ENCODE measurements around the gene TBL1X. TPM values are rescaled to one million over a fixed set of nuclear protein-coding genes. Genes with fewer than 3 reads are reported as not detected.
"Not testable (repeated sequence)": the region's sequence is repeated elsewhere in the genome, so short reads cannot be mapped to it uniquely, and the experiment has no call there.

TBL1X gene
- total and polyA plus RNA-seq, 2 donors (not counting 3 experiments of a cell fraction or from before 2014, with no cell fraction given), result 8.7 to 25.3 TPM

DNA sequence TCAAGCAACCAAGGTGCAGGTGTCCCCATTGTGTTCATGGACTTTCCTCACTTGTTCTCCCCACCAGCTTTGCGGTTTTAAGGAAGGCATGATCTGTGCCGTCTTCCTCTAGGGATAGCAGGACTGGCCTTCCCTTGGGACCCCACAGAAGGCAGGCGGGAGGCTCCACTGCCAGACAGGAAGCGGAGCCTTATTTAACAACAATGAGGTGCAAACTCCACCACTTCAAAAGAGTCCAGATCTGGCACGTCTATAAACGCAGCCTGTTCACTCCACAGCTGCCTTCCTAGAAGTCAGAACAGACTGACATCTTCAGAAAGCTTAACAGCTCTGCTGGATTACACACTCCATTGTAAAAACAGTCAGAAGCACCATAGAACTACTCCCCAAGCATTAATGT is 302.5 kb downstream of the TBL1X start:
- intact Hi-C loops (cut with micrococcal nuclease) (no loop called here), dilution Hi-C loops (cut with MboI; ENCODE audit: extremely low pct_ligation_motif_present, low sequenced_read_pairs) (no loop called here)
- no peaks in the 10 kb centered on the region for H3K27me3 ChIP-seq (ENCODE audit: control insufficient read depth in 2 of 2, insufficient read depth in 2 of 2, low read length in 2 of 2)
- DNase-seq (ENCODE audit: low read depth, low spot score) (peak; percentile 43), FAIRE-seq (peak; percentile 86)
- peak overlapping the region; percentile 72 for H2AFZ ChIP-seq (ENCODE audit: low read depth, low read length)
- H3K9me3 ChIP-seq (replicated peaks; ENCODE audit: control insufficient read depth, insufficient read depth, low read length), result no peaks in the 10 kb centered on the region
- no peaks in the 10 kb centered on the region for H3K9me1 ChIP-seq (replicated peaks; ENCODE audit: control insufficient read depth, extremely low read depth, insufficient read depth, low read length)
- H3K4me3 ChIP-seq (replicated peaks in 1 of 3; ENCODE audit: insufficient read depth in 1 of 3, low read depth in 1 of 3, low read length in 3 of 3), result no peak overlapping the region
- H3K27ac ChIP-seq (ENCODE audit: insufficient read depth, low read depth, low read length), result no peak overlapping the region
- no peak overlapping the region for H3K9ac ChIP-seq (replicated peaks; ENCODE audit: extremely low read depth, insufficient read depth, low read length)
- no peaks in the 10 kb centered on the region for H3K36me3 ChIP-seq (ENCODE audit: control insufficient read depth in 2 of 2, extremely low read depth in 1 of 2, insufficient read depth in 2 of 2, low read length in 2 of 2)
- ChIA-PET CTCF (interaction anchor here (1.4 kb wide), 1 partner anchor 22 kb away, joined by 3 read pairs; no protein-coding TSS in a partner anchor), POLR2A (no interaction called here)
- no peaks in the 10 kb centered on the region for H4K20me1 ChIP-seq (replicated peaks; ENCODE audit: control insufficient read depth, extremely low read depth, insufficient read depth, low read length)
- peaks cover 25% of the 10 kb centered on the region for H3K4me1 ChIP-seq (ENCODE audit: control insufficient read depth, extremely low read depth, insufficient read depth, low read length)
- BruUV-seq (replicated peaks), result no TSS peak
- TF ChIP-seq FOS (IDR thresholded peaks at IDR 0.05; ENCODE audit: borderline replicate concordance, insufficient read depth, low read length) (no peak), POLR2A (IDR thresholded peaks at IDR 0.05; ENCODE audit: low read depth, low read length) (no peak), EZH2 (IDR thresholded peaks at IDR 0.05; ENCODE audit: borderline replicate concordance, low read depth, low read length, severe bottlenecking) (no peak)
- TF ChIP-seq, protein P1, sequence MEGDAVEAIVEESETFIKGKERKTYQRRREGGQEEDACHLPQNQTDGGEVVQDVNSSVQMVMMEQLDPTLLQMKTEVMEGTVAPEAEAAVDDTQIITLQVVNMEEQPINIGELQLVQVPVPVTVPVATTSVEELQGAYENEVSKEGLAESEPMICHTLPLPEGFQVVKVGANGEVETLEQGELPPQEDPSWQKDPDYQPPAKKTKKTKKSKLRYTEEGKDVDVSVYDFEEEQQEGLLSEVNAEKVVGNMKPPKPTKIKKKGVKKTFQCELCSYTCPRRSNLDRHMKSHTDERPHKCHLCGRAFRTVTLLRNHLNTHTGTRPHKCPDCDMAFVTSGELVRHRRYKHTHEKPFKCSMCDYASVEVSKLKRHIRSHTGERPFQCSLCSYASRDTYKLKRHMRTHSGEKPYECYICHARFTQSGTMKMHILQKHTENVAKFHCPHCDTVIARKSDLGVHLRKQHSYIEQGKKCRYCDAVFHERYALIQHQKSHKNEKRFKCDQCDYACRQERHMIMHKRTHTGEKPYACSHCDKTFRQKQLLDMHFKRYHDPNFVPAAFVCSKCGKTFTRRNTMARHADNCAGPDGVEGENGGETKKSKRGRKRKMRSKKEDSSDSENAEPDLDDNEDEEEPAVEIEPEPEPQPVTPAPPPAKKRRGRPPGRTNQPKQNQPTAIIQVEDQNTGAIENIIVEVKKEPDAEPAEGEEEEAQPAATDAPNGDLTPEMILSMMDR (IDR thresholded peaks at IDR 0.05; ENCODE audit: extremely low read depth in 1 of 2, insufficient read depth in 1 of 2, low read depth in 1 of 2, low read length in 2 of 2), result no peak
- H3K79me2 ChIP-seq (ENCODE audit: control insufficient read depth, insufficient read depth, low read length), result no peaks in the 10 kb centered on the region
- H3K4me2 ChIP-seq (ENCODE audit: insufficient read depth, low read length), result no peak overlapping the region

DNA sequence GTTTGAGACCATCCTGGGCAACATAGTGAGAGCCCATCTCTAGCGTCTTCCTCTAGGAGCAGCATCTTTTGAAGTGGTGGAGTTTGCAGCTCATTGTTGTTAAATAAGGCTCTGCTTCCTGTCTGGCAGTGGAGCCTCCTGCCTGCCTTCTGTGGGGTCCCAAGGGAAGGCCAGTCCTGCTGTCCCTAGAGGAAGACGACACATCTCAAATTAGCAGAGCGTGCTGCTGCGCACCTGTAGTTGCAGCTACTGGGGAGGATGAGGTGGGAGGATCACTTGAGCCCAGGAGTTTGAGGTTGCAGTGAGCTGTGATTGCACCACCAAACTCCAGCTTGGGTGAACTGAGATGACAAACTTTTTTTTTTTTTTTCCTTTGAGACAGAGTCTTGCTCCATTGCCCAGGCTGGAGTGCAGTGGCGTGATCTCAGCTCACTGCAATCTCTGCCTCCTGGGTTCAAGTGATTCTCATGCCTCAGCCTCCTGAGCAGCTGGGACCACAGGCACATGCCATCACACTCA is 303.5 kb downstream of the TBL1X start:
- intact Hi-C loops (cut with micrococcal nuclease); dilution Hi-C loops (cut with MboI; ENCODE audit: extremely low pct_ligation_motif_present, low sequenced_read_pairs); H3K79me2 ChIP-seq (ENCODE audit: control insufficient read depth, insufficient read depth, low read length); H3K27me3 ChIP-seq (ENCODE audit: control insufficient read depth in 2 of 2, insufficient read depth in 2 of 2, low read length in 2 of 2); POLR2A ChIA-PET; H3K9ac ChIP-seq (replicated peaks; ENCODE audit: extremely low read depth, insufficient read depth, low read length); DNase-seq (ENCODE audit: low read depth, low spot score); H4K20me1 ChIP-seq (replicated peaks; ENCODE audit: control insufficient read depth, extremely low read depth, insufficient read depth, low read length); H3K36me3 ChIP-seq (ENCODE audit: control insufficient read depth in 2 of 2, extremely low read depth in 1 of 2, insufficient read depth in 2 of 2, low read length in 2 of 2); H3K9me1 ChIP-seq (replicated peaks; ENCODE audit: control insufficient read depth, extremely low read depth, insufficient read depth, low read length); H2AFZ ChIP-seq (ENCODE audit: low read depth, low read length); H3K27ac ChIP-seq (ENCODE audit: insufficient read depth, low read depth, low read length); BruUV-seq (replicated peaks); H3K4me3 ChIP-seq (replicated peaks in 1 of 3; ENCODE audit: insufficient read depth in 1 of 3, low read depth in 1 of 3, low read length in 3 of 3); H3K4me2 ChIP-seq (ENCODE audit: insufficient read depth, low read length); H3K9me3 ChIP-seq (replicated peaks; ENCODE audit: control insufficient read depth, insufficient read depth, low read length): not testable (repeated sequence)
- FAIRE-seq, result peak; percentile 70
- peaks cover 25% of the 10 kb centered on the region for H3K4me1 ChIP-seq (ENCODE audit: control insufficient read depth, extremely low read depth, insufficient read depth, low read length)
- CTCF ChIA-PET, result interaction anchor here (0.5 to 1.4 kb wide), 3 partner anchors 8 to 21 kb away, joined by 3 to 5 read pairs (median 3); no protein-coding TSS in a partner anchor

Measured in endothelial cell of umbilical vein (primary cell).